Adipocyte (in vitro differentiated cells): ENCODE data around the gene HOXD3.
A peak's percentile ranks its signal among the peaks of the same experiment; 100 is the strongest.

Experiments
- DNase-seq: peaks from one replicate; pipeline ENCODE4 v3.0.0-alpha.2; 2015; ENCODE audit warnings: low read depth
- H3K27me3 ChIP-seq: replicated peaks from 2 replicates; pipeline ENCODE4 v1.7.0; 2013; ENCODE audit warnings: mild to moderate bottlenecking, low read length, moderate library complexity; ENCODE audit not compliant: control insufficient read depth, insufficient read depth
- H3K36me3 ChIP-seq: 2 replicates; pipeline ENCODE4 v1.7.0; 2013; ENCODE audit warnings: low read length, mild to moderate bottlenecking, moderate library complexity; ENCODE audit not compliant: control insufficient read depth, insufficient read depth, severe bottlenecking
- H3K4me1 ChIP-seq: 2 replicates; pipeline ENCODE4 v1.7.0; 2013; ENCODE audit warnings: mild to moderate bottlenecking, low read length, moderate library complexity; ENCODE audit not compliant: control insufficient read depth, insufficient read depth
- H3K4me3 ChIP-seq: 2 replicates; pipeline ENCODE4 v1.7.0; 2013; ENCODE audit warnings: mild to moderate bottlenecking, low read length, moderate library complexity
- H3K9ac ChIP-seq: 2 replicates; pipeline ENCODE4 v1.7.0; 2013; ENCODE audit warnings: mild to moderate bottlenecking, low read length, moderate library complexity
- H3K9me3 ChIP-seq: 2 replicates; pipeline ENCODE4 v1.7.0; 2013; ENCODE audit warnings: mild to moderate bottlenecking, low read length, moderate library complexity; ENCODE audit not compliant: control insufficient read depth

Gene HOXD3

DNA sequence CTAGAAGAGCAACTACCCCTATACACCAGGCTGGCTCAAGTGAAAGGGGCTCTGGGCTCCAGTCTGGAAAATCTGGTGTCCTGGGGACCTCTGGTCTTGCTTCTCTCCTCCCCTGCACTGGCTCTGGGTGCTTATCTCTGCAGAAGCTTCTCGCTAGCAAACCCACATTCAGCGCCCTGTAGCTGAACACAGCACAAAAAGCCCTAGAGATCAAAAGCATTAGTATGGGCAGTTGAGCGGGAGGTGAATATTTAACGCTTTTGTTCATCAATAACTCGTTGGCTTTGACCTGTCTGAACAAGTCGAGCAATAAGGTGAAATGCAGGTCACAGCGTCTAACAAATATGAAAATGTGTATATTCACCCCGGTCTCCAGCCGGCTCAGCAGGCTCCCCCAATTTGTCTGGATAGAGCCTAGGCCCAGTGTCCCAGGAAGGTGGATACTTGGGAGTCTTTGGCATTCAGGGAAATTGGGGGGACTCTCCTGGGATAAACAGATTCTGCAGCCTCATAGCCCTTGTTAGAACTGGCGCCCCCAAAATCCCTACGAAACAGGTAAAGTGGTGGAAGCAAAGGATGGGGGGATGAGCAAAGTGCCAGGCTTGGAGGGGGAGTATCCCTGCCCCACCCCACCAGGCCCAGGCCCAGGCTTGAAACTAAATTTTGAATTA is 8.2 kb upstream of the HOXD3 start:
- Histone ChIP-seq H3K36me3 (peaks cover 17% of the 10 kb centered on the region), H3K9me3 (no peaks in the 10 kb centered on the region), H3K4me1 (no peaks in the 10 kb centered on the region), H3K9ac (no peak overlapping the region), H3K4me3 (no peak overlapping the region), H3K27me3 (no peaks in the 10 kb centered on the region)
- DNase-seq: no peak

DNA sequence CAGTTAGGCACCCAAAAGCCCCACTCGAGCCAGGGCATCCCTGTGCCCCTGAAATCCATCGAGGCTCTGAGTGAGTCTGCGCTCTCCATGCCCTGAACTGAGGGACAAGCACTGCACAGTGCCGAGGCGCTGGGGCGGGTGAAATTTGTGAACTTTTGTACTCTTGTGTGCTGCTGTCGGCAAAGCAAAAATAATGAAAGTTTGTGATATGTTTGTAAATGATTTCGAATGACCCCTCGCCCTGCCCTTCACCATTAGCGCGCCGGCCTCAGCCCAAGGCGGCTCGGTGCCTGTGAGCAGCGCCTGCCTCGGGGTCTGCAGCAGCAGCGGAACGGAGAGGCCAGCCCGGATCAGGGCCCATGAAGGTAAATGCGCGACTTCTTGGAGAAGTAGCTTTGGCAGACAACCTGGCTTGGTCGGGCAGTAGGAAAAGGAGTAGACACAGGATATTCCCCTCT is 7.6 kb upstream of the HOXD3 start:
- no peak overlapping the region for H3K9ac ChIP-seq
- H3K27me3 ChIP-seq: no peaks in the 10 kb centered on the region
- H3K4me1 ChIP-seq: no peaks in the 10 kb centered on the region
- H3K9me3 ChIP-seq: no peaks in the 10 kb centered on the region
- no peak for DNase-seq
- no peak overlapping the region for H3K4me3 ChIP-seq
- H3K36me3 ChIP-seq: peaks cover 18% of the 10 kb centered on the region

GRCh38 chr2:176149939-176150583 is 7.0 kb upstream of the HOXD3 start:
- DNase-seq: no peak
- Histone ChIP-seq H3K36me3 (peaks cover 20% of the 10 kb centered on the region), H3K9me3 (no peaks in the 10 kb centered on the region), H3K27me3 (no peaks in the 10 kb centered on the region), H3K4me1 (no peaks in the 10 kb centered on the region), H3K9ac (no peak overlapping the region), H3K4me3 (no peak overlapping the region)

DNA sequence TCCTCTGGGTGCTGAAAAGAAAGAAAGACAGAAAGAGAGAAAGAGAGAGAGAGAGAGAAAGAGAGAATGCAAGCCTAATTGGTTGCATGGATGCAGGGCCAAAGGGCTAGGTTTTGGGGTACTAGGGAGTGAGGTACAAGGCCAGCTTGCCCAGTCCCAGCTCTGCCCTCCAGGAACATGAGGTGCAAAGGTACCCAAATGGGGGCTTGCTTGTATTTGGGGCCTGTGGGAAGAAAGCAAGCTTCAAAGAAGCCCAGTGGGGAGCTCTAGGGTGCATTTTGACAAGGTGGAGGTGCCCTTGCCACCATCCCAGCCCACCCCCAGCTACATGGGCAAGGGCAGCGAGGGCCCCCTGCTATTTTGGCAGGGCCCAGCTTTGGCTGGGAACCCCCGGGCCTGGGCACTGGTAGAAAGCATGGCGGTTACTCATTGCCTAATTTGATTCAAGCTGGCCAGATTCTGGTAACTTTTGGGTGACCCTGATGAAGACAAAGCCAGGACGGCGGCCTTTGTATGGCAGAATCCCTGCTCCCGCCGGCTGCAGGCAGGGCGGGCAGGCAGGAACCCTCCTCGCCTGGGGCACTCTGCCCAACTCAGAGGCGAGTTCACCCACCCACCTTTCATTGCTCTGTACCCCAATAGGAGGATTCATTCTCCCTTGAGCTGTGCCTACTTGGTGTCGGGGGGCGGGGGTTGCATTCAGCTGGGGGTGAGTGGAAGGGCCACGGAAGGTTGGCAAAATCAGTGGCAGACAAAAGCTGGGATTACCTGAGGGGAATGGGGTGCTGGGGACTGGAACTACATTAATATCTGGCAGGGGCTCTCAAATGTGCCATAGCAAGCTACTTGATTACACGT is 6.3 kb upstream of the HOXD3 start:
- H3K4me1 ChIP-seq: no peaks in the 10 kb centered on the region
- peaks cover 24% of the 10 kb centered on the region for H3K36me3 ChIP-seq
- H3K27me3 ChIP-seq: no peaks in the 10 kb centered on the region
- no peak for DNase-seq
- no peak overlapping the region for H3K9ac ChIP-seq
- H3K4me3 ChIP-seq: no peak overlapping the region
- H3K9me3 ChIP-seq: no peaks in the 10 kb centered on the region

GRCh38 chr2:176151442-176152287 is 5.4 kb upstream of the HOXD3 start, which contains the start of gene HOXD4:
Gene HOXD4, plus strand, starts transcription at chr2:176151550. Its CDS starts 84 bp downstream, at chr2:176151634.
- H3K4me1 ChIP-seq: no peaks in the 10 kb centered on the region
- H3K27me3 ChIP-seq: no peaks in the 10 kb centered on the region
- H3K9ac ChIP-seq: no peak within 1 kb of the TSS
- H3K36me3 ChIP-seq: peaks cover 24% of the 10 kb centered on the region
- H3K4me3 ChIP-seq: no peak within 1 kb of the TSS
- H3K9me3 ChIP-seq: no peaks in the 10 kb centered on the region
- DNase-seq: no peak

- H3K4me1 ChIP-seq: no peaks in the 10 kb centered on the region
- H3K27me3 ChIP-seq: no peaks in the 10 kb centered on the region
- H3K9ac ChIP-seq: no peak overlapping the region
- peaks cover 24% of the 10 kb centered on the region for H3K36me3 ChIP-seq
- no peak for DNase-seq
- H3K4me3 ChIP-seq: no peak overlapping the region
- H3K9me3 ChIP-seq: no peaks in the 10 kb centered on the region
Observed at GRCh38 chr2:176152350-176153181, 4.5 kb upstream of the HOXD3 start.

DNA sequence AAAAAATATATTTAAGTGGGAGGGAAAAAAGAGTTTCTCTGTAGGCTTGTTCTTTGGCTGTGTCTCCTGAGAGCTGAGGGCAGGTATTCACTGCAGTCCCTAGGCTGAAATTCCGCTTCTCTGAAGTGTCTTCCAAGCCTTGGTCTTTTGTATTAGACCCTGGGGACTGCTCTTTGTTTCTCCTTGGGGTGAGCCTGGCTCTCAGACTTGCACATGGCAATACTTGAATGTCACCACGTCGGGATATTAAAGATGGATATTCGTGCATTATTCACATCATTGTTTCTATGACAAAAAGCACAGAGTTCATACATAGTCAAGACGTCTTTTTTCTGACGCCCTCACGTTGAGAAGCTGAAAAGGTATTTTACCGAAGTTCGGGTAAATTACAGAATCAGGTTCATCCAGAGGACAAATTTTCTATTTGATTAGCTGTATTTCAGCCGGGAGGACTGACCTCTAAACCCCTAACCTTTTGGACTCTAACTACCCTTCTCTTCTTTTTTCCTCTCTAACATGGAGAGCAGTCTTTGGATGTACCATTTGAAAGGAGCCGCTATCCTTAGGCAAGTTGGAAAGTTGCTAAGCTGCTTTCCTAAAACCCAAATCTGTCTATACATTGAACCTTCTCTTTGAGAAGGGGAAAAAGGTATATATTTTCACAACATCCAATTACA is 2.4 kb upstream of the HOXD3 start:
- no peak overlapping the region for H3K9ac ChIP-seq
- H3K4me1 ChIP-seq: no peaks in the 10 kb centered on the region
- no peaks in the 10 kb centered on the region for H3K27me3 ChIP-seq
- no peak for DNase-seq
- H3K9me3 ChIP-seq: no peaks in the 10 kb centered on the region
- no peak overlapping the region for H3K4me3 ChIP-seq
- peaks cover 21% of the 10 kb centered on the region for H3K36me3 ChIP-seq

DNA sequence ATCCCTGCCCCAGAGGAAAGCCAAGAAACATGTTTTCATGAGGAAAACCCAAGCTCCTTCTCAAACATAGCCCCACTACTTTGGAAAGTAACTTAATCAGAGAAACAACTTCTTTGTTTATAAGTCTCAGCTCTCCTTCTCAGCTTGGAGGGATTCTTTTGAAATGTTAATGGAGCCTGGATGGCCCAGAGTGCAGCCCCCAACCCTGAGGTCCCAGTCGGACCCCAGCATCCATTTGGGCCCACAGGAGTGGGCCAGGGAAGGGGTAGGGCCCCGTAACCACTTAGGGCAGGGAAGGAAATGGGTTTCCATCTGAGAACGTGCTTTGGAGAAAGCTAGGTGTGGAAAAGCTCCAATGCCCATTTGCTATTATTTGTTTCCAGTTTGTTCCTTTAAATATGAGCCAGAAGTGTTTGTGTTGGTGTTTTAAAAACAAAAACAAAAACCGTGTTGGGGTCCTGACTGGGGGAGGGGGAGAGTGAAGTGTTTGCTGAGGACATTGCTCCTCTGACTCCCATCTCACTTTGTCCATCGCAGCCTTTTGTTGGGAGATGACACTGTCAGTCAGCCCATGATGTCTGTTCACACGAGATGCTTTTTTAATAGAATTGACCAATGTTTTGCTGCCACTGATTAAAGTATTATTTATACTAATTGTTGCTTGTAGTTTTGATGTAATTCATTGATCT is 1.6 kb upstream of the HOXD3 start:
- H3K9me3 ChIP-seq: no peaks in the 10 kb centered on the region
- DNase-seq: no peak
- H3K4me1 ChIP-seq: no peaks in the 10 kb centered on the region
- no peak overlapping the region for H3K4me3 ChIP-seq
- H3K27me3 ChIP-seq: no peaks in the 10 kb centered on the region
- no peak overlapping the region for H3K9ac ChIP-seq
- H3K36me3 ChIP-seq: peaks cover 21% of the 10 kb centered on the region

GRCh38 chr2:176156301-176156806 is 753 bp upstream of the HOXD3 start:
- Histone ChIP-seq H3K9me3 (no peaks in the 10 kb centered on the region), H3K4me3 (peak overlapping the region; percentile 74), H3K27me3 (no peaks in the 10 kb centered on the region), H3K9ac (no peak overlapping the region), H3K36me3 (peaks cover 17% of the 10 kb centered on the region), H3K4me1 (no peaks in the 10 kb centered on the region)
- no peak for DNase-seq
